Trophoblast cell (in vitro differentiated cells and primary cell): ENCODE results near the gene CHFR.
A peak's percentile ranks its signal among the peaks of the same experiment; 100 is the strongest.
"Not testable (repeated sequence)": the region's sequence is repeated elsewhere in the genome, so short reads cannot be mapped to it uniquely, and the experiment has no call there.

Experiments
- DNase-seq, 2 donors: peaks; one replicate each; pipeline ENCODE4 v3.0.0-alpha.2; 2016
- H2AFZ ChIP-seq: 2 replicates; pipeline ENCODE4 v1.6.1; 2013; ENCODE audit warnings: low read length, moderate library complexity, mild to moderate bottlenecking; ENCODE audit not compliant: insufficient read depth, poor library complexity
- H2AK5ac ChIP-seq: 2 replicates; pipeline ENCODE4 v1.6.1; 2013; ENCODE audit warnings: mild to moderate bottlenecking, low read length
- H2BK120ac ChIP-seq: 2 replicates; pipeline ENCODE4 v1.6.1; 2013; ENCODE audit warnings: low read length, mild to moderate bottlenecking, moderate library complexity; ENCODE audit not compliant: insufficient read depth, poor library complexity
- H2BK12ac ChIP-seq: 2 replicates; pipeline ENCODE4 v1.6.1; 2013; ENCODE audit warnings: mild to moderate bottlenecking, low read length, moderate library complexity
- H2BK5ac ChIP-seq: 2 replicates; pipeline ENCODE4 v1.6.1; 2013; ENCODE audit warnings: low read length, low read depth, moderate library complexity, mild to moderate bottlenecking; ENCODE audit not compliant: poor library complexity
- H3K14ac ChIP-seq: 2 replicates; pipeline ENCODE4 v1.6.1; 2013; ENCODE audit warnings: mild to moderate bottlenecking, low read length
- H3K18ac ChIP-seq: 2 replicates; pipeline ENCODE4 v1.6.1; 2013; ENCODE audit warnings: mild to moderate bottlenecking, low read length
- H3K23ac ChIP-seq: 2 replicates; pipeline ENCODE4 v1.6.1; 2013; ENCODE audit warnings: low read length
- H3K27ac ChIP-seq: 2 replicates; pipeline ENCODE4 v1.5.1; 2013; ENCODE audit warnings: low read depth, mild to moderate bottlenecking, inconsistent platforms, low read length, moderate library complexity
- H3K27me3 ChIP-seq: 2 replicates; pipeline ENCODE4 v1.6.1; 2013; ENCODE audit warnings: inconsistent platforms, mild to moderate bottlenecking, low read length, moderate library complexity; ENCODE audit not compliant: insufficient read depth
- H3K36me3 ChIP-seq, 2 experiments: 1 replicate in 1 of 2; 2 replicates in 1 of 2; pipeline ENCODE4 v1.6.1; 2013; ENCODE audit warnings: low read length in 2 of 2, mild to moderate bottlenecking in 2 of 2, moderate library complexity in 1 of 2; ENCODE audit not compliant: insufficient read depth in 2 of 2, control insufficient read depth in 1 of 2
- H3K4ac ChIP-seq: 2 replicates; pipeline ENCODE4 v1.6.1; 2013; ENCODE audit warnings: low read depth, mild to moderate bottlenecking, low read length, moderate library complexity
- H3K4me1 ChIP-seq, 2 experiments: 1 replicate in 1 of 2; 2 replicates in 1 of 2; pipeline ENCODE4 v1.6.1; 2013; ENCODE audit warnings: low read length in 2 of 2, mild to moderate bottlenecking in 2 of 2, moderate library complexity in 1 of 2; ENCODE audit not compliant: insufficient read depth in 2 of 2, control insufficient read depth in 1 of 2
- H3K4me2 ChIP-seq: 2 replicates; pipeline ENCODE4 v1.6.1; 2013; ENCODE audit warnings: inconsistent platforms, mild to moderate bottlenecking, low read length, moderate library complexity
- H3K4me3 ChIP-seq: 2 replicates; pipeline ENCODE4 v1.5.1; 2013; ENCODE audit warnings: mild to moderate bottlenecking, low read depth, low read length, inconsistent platforms
- H3K79me1 ChIP-seq: one replicate; pipeline ENCODE4 v1.6.1; 2013; ENCODE audit warnings: low read length
- H3K79me2 ChIP-seq: 2 replicates; pipeline ENCODE4 v1.6.1; 2013; ENCODE audit warnings: low read length, mild to moderate bottlenecking; ENCODE audit not compliant: control insufficient read depth, insufficient read depth, poor library complexity
- H3K9ac ChIP-seq: 2 replicates; pipeline ENCODE4 v1.6.1; 2013; ENCODE audit warnings: mild to moderate bottlenecking, low read length
- H3K9me3 ChIP-seq: 2 replicates; pipeline ENCODE4 v1.6.1; 2013; ENCODE audit warnings: low read depth, mild to moderate bottlenecking, control low read depth, inconsistent platforms, low read length; ENCODE audit not compliant: insufficient read depth
- H4K12ac ChIP-seq: 2 replicates; pipeline ENCODE4 v1.6.1; 2013; ENCODE audit warnings: low read depth, mild to moderate bottlenecking, low read length, moderate library complexity
- H4K8ac ChIP-seq: 2 replicates; pipeline ENCODE4 v1.6.1; 2013; ENCODE audit warnings: low read depth, mild to moderate bottlenecking, low read length, moderate library complexity
- H4K91ac ChIP-seq: one replicate; pipeline ENCODE4 v1.6.1; 2013; ENCODE audit warnings: low read depth, mild to moderate bottlenecking, low read length, moderate library complexity
- WGBS: extraction: QIAGEN DNeasy Blood & Tissue Kit; methylation state at CpG from one replicate; pipeline ENCODE4 v1.1.7; 2013; ENCODE audit warnings: missing lambda C conversion rate; ENCODE audit not compliant: insufficient read length, insufficient coverage; ENCODE audit errors: extremely low coverage; 5-methylcytosine and 5-hydroxymethylcytosine counted together

Gene CHFR

DNA sequence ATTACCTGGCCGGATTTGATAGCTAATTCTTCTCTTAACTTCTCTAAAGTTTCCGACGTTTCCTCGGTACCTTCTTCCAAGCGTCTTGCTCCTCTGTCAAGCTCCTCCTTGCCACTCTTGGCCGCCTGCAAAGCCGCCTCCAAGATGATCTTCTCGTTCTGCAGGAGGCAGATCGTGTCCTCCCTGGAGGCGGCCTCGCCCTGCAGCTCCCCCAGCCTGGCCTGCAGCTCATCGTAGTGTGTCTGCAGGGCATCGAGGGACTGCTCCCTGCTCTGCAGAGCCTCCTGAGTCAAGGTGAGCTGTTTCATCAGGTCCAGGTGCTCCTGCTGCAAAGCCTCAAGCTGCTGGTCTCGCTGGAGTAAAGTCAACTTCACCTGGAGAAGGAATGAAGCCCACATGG, 91.6 kb downstream of the CHFR start:
- Histone ChIP-seq H3K27me3 (no peaks in the 10 kb centered on the region), H3K9ac (no peak overlapping the region), H2AFZ (no peak overlapping the region), H2AK5ac (no peak overlapping the region), H4K8ac (no peak overlapping the region), H2BK5ac (no peak overlapping the region), H3K79me2 (no peaks in the 10 kb centered on the region), H3K14ac (no peak overlapping the region), H3K4ac (no peak overlapping the region), H4K12ac (no peak overlapping the region), H3K79me1 (no peaks in the 10 kb centered on the region), H3K36me3 (peaks cover 76% of the 10 kb centered on the region in 2 experiments), H3K18ac (no peak overlapping the region), H3K4me1 (no peaks in the 10 kb centered on the region), H3K27ac (no peak overlapping the region), H3K9me3 (no peaks in the 10 kb centered on the region), H4K91ac (no peak overlapping the region), H2BK12ac (no peak overlapping the region), H2BK120ac (no peak overlapping the region), H3K23ac (no peak overlapping the region), H3K4me3 (no peak overlapping the region), H3K4me2 (no peak overlapping the region)
- no peak for DNase-seq
- no CpG with 5 or more reads among the region's 14 CpGs for WGBS

DNA sequence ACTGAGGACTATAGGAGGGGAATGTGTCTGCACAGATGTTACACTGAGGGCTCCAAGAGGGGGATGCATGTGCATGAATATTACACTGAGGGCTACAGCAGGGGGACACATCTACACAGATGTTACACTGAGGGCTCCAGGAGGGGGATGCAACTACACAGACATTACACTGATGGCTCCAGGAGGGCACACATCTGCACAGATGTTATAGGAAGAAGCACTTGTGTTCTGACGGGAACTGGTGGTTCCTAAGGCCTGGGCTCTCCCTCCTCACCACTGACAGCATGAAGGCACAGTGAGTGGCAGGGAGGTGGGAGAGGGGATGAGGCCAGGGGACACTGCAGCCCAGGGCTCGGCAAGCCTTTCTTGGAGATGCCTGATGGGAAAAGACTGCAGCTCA, 95.5 kb downstream of the CHFR start:
- not testable (repeated sequence) for H3K18ac ChIP-seq, H3K27ac ChIP-seq, DNase-seq, H2BK120ac ChIP-seq, H3K4me3 ChIP-seq, H2BK5ac ChIP-seq, H3K14ac ChIP-seq, H3K79me1 ChIP-seq, H4K8ac ChIP-seq, H3K4ac ChIP-seq, H3K27me3 ChIP-seq, H3K23ac ChIP-seq, H3K9ac ChIP-seq, H2AK5ac ChIP-seq, H3K4me1 ChIP-seq, H3K79me2 ChIP-seq, H3K9me3 ChIP-seq, H4K91ac ChIP-seq, H4K12ac ChIP-seq, H2AFZ ChIP-seq, H3K4me2 ChIP-seq, H2BK12ac ChIP-seq
- no CpG with 5 or more reads among the region's 2 CpGs for WGBS
- peaks cover 71 to 73% of the 10 kb centered on the region in 2 experiments for H3K36me3 ChIP-seq

DNA sequence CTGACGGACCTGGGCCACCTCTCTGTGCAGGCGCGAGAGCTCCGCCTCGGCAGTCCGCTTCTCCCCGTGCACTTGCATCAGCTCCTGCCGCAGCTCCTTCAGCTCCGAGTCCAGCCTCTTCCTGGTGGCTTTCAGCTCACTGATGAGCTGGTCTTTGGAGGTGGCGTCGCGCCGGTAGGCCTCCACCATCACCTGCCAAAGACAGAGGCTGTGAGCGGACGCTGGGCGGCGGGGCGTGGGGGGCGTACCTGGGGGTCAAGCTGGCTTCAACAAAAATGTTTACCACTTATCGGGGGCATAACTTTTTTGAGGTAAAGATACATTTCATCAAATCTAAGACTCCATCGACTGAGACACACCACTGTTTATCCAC, 98.3 kb downstream of the CHFR start:
- H3K4ac ChIP-seq: no peak overlapping the region

DNA sequence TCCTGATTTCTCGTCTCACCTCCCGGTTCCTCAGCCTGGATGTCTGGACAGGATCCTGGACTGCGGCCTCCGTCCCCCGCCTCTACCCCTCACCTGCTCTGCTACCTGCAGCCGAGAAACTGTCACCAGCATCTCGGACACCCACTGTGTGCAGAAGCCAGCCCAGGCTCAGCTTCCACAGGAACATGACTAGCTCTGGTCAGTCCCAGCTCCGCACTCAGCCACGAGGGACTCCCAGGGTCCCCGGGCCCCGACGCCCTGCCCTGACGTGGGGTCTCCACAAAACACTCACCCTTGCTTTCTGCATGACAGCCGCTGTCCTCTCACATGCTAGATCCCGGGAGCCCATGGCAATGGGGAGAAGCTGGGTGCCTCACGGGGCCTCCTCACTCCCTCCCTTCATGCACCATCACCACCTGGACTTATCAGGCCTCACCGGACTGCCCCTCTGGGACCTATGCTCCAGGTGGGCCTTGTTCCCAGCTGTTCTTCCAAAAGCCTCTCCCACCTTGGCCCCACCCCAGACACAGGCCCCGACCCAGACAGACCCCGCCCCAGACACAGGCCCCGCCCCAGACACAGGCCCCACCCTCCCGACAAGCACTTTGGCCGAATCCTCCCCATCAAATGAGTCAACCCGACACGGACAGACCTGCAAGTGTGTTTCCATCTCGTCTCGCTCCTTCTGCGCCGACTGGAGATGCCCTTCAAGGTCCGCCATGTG, 98.9 kb downstream of the CHFR start:
- Histone ChIP-seq H3K9me3 (peaks cover 9% of the 10 kb centered on the region), H3K79me1 (no peaks in the 10 kb centered on the region), H2BK5ac (no peak overlapping the region), H3K36me3 (peaks cover 72 to 74% of the 10 kb centered on the region in 2 experiments), H2AK5ac (no peak overlapping the region), H3K4me1 (no peaks in the 10 kb centered on the region), H3K23ac (no peak overlapping the region), H3K27ac (no peak overlapping the region), H3K79me2 (no peaks in the 10 kb centered on the region), H4K91ac (no peak overlapping the region), H2BK120ac (no peak overlapping the region), H3K27me3 (no peaks in the 10 kb centered on the region), H3K4me3 (no peak overlapping the region), H4K12ac (no peak overlapping the region), H3K18ac (peak overlapping the region; percentile 33), H3K9ac (no peak overlapping the region), H3K4ac (no peak overlapping the region), H3K14ac (no peak overlapping the region), H2BK12ac (no peak overlapping the region), H2AFZ (no peak overlapping the region), H4K8ac (no peak overlapping the region), H3K4me2 (no peak overlapping the region)
- DNase-seq: no peak
- no CpG with 5 or more reads among the region's 29 CpGs for WGBS

More for the DNA sequence above, 98.3 kb downstream of the CHFR start:
- H4K8ac ChIP-seq: no peak overlapping the region
- no peaks in the 10 kb centered on the region for H3K79me2 ChIP-seq
- no peak overlapping the region for H2AFZ ChIP-seq
- no peak for DNase-seq
- no peaks in the 10 kb centered on the region for H3K27me3 ChIP-seq
- H2BK5ac ChIP-seq: no peak overlapping the region
- H3K9ac ChIP-seq: no peak overlapping the region
- WGBS: no CpG with 5 or more reads among the region's 21 CpGs
- no peak overlapping the region for H3K18ac ChIP-seq
- H3K4me1 ChIP-seq: no peaks in the 10 kb centered on the region
- H2BK120ac ChIP-seq: no peak overlapping the region
- no peak overlapping the region for H3K27ac ChIP-seq
- peaks cover 72 to 74% of the 10 kb centered on the region in 2 experiments for H3K36me3 ChIP-seq
- no peak overlapping the region for H3K14ac ChIP-seq
- H3K4me3 ChIP-seq: no peak overlapping the region
- H3K23ac ChIP-seq: no peak overlapping the region
- no peak overlapping the region for H2AK5ac ChIP-seq
- peaks cover 9% of the 10 kb centered on the region for H3K9me3 ChIP-seq
- no peaks in the 10 kb centered on the region for H3K79me1 ChIP-seq
- no peak overlapping the region for H4K12ac ChIP-seq
- no peak overlapping the region for H3K4me2 ChIP-seq
- H4K91ac ChIP-seq: no peak overlapping the region
- H2BK12ac ChIP-seq: no peak overlapping the region
